Measurements from ENCODE around the gene JMJD4.
A peak's percentile ranks its signal among the peaks of the same experiment; 100 is the strongest.

The JMJD4 gene, protein sequence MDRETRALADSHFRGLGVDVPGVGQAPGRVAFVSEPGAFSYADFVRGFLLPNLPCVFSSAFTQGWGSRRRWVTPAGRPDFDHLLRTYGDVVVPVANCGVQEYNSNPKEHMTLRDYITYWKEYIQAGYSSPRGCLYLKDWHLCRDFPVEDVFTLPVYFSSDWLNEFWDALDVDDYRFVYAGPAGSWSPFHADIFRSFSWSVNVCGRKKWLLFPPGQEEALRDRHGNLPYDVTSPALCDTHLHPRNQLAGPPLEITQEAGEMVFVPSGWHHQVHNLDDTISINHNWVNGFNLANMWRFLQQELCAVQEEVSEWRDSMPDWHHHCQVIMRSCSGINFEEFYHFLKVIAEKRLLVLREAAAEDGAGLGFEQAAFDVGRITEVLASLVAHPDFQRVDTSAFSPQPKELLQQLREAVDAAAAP

DNA sequence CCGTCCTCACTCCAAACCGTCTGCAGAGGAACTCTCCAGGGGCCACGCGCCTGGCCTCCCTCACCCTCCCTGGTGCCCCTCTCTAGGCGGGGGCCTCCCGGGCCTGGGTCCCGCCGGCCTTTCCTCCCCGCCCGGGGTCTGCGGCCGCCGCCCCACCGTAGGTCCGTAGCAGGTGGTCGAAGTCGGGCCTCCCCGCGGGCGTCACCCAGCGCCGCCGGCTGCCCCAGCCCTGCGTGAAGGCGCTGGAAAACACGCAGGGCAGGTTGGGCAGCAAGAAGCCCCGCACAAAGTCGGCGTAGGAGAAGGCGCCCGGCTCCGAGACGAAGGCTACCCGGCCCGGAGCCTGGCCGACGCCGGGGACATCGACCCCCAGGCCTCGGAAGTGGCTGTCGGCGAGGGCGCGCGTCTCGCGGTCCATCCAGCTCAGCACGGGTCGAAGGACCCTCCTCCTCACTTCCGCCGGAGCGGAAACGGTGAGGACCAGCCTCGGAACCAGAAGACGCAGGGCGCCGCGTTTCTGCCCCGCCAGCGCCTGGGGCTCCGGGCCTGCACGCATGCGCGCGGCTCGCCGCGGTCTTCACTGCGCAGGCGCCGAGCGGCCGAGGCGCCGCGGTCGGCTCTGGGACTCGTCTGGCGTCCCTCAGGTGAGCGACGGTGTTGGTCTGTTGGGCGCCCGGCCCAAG lies at the start of gene JMJD4, which contains the start of gene SNAP47:
Gene JMJD4 (minus strand): TSS at position 447 of the 683 bp plus-strand sequence. CDS start 29 bp downstream, at position 418.
Gene SNAP47 (plus strand): TSS at position 580 of the 683 bp plus-strand sequence. CDS start 12,302 bp downstream, outside the sequence.
- peak; percentile 93 to 94 for ATAC-seq

DNA sequence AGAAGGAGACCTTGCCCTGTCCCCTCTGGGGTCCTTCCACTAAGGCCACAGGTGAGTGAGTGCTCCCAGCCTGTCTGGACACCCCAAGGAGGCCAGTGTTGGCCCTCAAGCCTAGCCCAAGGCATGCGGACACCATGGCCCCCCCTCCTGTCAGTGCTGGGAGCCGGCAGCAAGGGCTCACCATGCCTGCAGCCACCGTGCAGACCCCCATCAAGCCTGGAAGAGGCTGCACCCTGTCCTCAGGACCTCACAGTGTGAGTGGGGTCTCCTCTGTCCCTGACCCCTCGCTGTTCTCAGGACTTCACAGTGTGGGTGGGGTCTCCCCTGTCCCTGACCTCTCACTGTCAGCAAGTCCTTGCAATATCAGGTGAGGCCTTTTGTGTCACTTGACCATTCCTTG lies 47.1 kb upstream of the JMJD4 start:
- no peak for ATAC-seq

DNA sequence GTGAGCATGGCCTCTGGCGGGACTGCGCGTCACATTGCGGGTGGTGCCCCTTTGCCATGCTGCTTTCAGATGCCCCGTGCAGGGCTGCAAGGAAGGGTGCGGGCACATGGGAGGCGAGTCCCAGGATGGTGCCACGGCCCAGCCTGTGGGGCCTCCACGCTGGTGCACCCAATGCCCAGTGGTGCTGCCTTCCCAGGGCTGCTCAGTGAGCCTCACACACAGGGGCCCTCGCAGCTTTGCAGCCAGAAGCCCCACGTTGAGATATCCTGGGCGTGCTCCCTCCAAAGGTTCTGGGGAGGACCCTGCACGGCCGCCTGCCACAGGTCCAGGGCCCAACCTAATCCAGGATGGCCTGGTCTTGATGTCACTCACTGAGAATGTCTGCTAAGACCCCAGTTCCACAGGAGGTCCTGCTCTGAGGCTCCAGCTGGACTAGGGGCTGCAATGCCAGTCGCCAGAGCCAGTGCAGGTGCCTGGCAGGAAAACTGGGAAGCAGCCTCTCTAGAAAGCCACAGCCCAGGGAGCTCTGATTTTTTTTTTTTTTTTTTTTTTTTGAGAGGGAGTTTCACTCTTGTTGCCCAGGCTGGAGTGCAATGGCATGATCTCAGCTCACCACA lies 46.3 kb upstream of the JMJD4 start:
- no peak for ATAC-seq

DNA sequence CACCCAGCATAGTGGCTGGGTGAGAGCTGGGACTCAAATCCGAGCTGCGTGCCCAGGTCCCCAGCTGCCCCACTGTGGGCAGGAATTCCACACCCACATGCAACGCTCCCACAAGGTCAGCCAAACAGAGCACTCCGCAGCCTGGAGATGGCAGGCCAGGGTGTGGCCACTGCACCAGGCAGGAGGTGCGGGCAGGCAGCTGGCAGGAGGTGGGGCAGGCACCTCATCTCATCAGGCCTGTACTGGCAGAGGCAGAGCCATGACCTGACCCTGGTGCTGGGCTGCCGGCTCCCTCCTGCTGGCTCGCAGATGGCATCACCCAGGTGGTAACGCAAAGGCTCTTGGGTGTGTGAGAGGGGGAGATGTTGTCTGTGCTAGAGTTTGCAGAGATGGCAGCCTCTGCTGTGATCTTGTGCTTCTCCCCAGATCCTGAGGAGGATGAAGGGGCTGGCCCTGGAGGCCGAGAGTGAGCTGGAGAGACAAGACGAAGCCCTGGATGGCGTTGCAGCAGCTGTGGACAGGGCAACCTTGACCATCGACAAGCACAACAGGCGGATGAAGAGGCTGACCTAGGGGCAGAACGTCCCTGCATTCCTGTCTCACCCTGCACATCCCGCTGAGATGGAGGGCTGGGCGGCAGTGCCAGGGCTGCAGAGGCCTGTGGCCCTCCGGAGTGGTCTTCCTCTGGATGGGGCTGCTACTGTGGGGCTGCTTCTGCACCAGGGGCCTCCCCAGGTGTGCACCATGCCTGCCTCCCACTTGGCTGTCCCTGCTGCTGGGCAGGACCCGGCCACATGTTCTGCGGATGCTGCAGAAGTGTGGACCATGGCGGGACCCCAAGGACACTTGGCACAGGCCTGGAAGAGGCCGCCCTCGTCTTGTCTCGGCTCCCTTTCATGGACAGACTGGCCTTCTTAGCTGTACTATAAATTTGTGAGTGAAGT lies 45.3 kb upstream of the JMJD4 start:
- no peak for ATAC-seq

DNA sequence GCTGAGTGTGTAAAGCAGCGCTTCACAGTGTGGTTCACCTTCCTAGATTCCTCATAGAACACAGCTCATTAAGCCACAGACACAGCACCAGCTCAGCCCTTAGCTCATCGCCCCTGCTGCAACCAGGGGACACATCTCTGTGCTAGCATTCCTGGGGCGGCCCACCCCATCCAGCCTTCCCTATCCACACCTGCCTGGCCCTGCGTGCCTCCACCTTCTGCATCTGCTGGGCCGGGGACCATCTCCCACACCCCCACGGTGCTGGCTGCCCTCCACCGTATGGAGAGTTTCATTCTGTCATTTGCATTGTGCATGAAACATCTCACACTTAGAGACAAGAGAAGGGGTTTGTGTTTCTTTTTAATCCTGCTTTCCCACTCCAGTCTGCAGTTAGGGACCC lies 44.6 kb upstream of the JMJD4 start:
- ATAC-seq: no peak

DNA sequence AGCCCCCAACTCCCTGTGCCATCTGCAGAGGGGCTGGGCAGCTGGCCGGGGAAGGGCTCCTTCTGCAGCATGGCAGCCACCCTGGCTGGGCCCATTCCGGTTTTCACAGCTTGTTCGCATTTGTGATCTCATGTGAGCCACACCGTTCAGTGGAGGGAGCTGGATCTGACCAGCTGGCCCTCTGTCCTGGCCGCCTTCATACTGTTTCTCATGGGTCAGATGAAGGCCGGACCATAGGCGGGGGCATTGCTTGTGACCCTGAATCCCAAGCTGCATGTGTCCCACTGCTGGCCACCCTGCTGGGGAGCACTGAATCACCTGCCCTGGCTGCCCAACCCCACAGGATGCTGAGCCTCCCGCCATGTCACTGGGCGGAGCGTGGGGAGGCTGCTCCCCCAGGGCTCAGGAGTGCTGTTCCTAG lies 43.9 kb upstream of the JMJD4 start:
- ATAC-seq: no peak

DNA sequence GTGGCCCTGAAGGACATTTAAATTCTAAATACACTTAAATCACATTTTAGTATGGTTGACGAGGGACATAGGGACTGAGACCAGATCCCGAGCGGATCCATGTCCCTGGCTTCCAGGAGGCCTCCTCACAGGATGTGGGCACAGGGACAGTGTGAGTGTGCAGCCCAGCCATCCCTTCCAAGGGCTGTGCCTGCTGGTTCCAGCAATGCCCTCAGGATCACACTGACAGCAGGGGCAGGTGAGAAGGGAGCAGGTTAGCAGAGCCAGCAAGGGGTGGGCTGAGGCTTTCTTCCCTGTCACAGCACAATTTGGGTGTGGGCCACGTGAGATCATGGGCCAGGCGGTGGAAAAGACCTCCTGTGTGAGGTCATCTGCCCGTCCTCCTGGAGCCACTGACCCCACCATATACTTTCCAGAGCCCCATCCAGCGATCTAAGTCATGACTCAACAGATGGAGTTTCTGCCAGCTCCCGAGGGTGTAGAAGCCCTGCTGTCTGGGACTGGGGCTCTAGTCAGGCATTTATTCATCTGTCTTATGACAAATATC lies 43.4 kb upstream of the JMJD4 start:
- ATAC-seq: no peak

DNA sequence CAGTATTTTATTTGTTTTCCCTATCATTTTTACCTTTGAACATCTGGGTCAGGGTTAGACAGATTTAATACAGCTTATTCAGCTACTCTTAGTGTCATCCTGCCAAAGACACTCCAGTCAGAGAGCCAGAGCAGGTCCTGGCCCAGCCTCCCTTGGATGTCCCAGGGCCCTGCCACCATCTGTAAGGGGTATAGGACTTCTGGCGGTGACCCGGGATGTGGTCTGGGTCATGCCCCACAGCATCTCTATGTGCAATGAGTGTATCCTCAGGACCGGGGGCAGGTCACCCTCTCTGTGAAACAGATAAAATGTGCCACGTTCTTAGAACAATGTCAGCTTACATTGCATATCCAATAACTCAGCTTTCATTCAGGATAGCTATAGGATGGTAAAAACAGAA lies 42.5 kb upstream of the JMJD4 start:
- ATAC-seq: no peak

DNA sequence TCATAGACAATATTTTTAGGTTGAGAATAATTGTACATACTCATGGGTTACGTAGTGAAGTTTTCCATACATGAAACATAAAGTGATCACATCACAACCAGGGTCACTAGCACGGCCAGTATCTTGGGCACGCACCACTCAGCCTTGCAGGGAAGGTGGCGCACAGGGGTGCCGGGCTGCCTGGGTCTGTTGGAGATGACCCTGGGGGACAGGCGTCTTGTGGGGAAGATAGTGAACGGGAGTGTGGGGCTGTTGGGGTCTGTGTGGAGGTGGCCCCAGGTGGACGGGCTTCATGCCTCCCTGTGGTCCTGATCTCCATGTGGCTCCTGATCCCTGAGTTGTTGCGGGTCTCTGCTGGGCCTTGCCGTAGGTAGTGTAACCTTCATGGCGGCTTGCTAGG lies 42.1 kb upstream of the JMJD4 start:
- no peak for ATAC-seq

DNA sequence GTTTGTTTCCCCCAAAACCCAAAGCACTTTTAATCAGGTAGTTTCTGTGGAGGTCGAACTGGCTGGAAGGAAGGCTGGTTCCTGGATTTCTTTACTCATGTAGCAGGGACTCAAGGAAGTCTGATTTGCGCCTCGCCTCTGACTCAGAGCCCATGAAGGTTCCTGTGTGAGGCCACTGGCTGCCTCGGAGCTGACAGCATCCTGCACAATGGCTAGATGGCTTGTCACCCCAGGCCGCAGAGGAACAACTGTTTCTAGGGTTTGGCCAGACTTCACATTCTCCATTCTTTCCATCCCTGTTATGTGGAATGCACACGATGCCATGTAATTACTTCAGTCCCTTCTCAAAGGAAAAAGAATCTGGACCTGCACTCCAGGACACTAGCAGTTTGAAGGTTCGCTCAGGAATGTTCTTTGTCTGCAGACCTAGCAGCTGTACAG lies 41.2 kb upstream of the JMJD4 start:
- no peak for ATAC-seq

DNA sequence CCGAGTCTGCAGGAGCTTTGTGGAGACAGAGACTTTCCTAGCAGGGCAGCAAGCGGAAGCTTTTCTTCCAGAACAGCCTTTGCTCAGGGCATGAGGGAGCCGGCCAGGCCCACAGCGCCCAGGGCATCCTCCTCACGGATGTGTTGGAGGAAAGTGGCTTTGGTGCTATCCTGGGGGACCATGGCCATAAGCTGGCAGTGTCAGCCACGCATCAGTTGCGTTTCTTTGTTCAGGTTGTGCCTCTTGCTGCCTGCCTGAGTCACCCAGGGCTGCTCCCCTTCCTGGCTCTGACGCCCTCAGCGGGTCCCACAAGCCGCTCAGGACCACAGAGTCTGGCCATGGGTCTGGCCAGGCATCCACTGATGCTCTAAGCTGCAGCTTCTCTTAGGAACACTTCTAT lies 40.7 kb upstream of the JMJD4 start:
- ATAC-seq: no peak

DNA sequence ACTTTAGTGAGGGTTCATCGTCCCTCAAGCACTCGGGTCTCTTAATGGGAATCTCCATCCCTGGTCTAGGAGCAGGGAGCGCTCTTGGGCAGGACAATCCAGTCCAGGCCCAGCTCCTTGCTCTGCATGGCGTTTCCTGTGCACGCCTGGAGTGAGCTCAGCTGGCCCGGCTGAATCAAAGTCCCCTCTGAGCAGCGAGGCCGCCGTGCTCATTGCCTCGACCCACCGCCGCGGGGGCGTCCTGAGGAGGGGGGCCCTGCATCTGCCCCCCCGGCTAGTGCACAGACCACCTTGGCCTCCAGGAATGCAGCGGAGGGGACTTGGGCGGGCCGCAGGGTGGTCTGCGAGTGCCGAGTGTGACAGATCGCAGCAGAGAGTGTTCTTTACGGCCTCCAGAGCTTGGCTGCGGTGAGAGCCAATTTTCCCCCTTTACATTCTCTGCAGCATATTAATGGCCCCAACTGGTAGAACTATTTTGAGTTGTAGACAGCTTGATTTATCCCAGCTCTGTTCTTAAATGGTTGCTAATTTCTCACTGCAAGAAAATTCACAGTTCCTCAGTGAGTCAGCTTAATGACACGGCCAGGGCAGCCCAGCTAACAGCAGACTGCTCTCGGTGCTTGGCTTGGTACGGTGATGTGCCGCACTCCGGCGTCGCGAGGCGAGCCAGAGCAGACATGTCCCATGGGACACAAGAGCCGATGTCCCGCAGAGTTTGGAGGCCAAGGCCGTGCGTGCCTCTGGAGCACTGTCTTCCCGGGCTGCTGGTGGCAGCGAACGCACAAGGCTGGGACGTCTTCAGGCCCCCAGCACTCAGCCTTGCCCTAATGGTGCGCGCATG lies 39.9 kb upstream of the JMJD4 start:
- ATAC-seq: no peak

DNA sequence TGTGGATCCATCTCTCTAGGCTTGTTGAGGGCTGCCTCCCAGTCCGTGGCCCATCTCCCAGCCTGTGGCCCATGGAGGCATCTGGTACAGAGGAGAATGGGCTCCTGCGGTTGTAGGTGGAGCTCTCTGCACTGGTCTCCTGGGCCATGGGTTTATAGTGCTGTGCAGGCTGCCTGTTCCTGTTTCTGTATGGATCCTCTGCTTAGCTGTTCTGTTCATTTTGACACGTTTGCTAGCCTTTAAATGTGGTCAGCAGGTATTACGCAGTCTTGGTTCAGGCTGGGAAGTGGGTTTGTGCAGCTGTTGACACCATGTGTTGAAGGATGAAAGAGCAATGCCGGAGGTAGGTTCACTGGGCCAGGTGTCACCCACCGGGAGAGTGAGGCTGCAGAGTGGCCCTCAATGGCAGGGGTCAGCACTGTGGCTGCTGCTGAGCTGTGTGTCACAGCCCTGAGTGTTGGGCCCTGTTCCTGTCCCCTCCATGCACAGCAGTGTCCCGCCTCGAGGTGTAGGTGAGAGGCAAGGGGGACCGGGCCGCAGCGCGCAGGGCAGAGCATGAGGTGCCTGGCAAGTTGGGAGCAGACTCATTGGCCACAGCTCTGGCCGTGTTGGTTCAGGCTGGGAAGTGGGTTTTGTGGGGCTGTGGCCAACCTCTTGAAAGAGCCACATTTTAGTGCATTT lies 39.1 kb upstream of the JMJD4 start:
- no peak for ATAC-seq

DNA sequence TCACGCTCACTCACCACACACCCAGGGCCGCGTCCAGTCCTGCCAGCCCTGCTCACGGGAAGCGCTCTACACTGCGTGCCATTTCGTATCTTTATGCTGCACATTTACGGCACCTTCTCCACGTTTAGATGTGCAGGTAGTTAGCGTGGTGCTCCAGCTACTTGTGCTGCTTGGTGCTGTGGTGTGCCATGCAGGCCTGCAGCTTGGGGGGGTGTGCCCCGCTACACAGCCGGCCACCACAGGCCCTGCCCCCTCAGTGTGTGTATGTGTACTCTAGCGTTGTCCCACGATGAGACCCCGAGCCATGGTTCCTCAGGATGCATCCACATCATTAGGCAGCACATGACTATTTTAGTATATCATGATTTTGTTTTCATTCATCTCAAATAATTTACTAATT lies 38.5 kb upstream of the JMJD4 start:
- no peak for ATAC-seq

DNA sequence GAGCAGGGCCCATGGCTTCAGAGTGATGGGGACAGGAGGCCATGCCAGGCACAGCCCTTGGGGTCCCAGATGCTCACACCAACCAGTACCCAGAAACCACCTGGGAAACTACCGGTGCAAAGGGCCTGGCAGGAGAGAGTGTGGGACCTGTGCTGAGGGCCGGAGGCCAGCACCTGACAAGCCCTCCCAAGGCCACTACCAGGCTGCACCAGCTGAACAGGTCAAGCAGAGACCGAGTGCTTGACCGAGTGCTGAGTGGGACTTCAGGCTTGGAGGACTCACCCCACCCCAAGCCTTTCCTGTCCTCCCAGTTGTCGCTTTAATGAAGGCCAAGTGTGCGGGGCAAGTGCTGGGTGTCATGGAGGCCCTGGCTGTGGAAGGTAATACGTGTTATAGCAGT lies 36.7 kb upstream of the JMJD4 start:
- ATAC-seq: no peak

DNA sequence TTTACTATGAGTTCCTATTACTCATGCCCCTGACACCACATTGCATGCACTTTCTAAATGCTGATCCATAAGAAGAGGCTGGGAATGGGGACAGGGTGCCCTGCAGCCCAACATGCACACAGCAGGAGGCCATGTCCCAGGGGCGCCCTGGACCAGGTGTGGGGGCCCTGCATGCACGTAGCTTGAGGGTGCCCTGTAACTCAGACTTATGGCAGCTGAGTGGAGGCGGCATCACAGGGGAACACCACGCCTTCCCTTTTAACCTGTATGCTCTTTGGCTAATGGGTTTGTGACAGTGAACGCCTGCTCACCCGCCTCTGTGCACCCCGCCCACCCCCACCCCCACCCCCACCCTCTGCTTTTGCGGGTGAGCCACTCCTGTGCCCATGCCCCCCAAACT lies 36.2 kb upstream of the JMJD4 start:
- no peak for ATAC-seq

DNA sequence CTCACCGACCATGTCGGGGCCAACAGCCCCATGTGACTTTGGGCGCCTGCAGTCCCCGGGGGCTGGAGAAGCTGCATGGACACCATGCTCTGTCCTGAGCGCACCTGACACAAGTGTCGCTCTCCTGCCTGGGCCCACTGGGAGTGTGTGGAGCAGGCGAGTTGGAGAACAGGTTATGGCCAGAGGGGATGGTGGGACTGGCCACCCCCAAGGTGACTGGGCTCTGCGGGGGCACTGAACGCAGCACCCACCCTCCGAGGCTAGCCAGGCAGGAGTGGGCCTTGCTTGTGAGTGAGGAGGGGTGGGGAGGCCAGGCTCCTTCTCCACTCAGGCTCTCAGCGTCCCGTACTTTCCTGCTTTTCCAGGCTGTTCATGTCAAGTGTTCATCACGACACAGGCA lies 35.7 kb upstream of the JMJD4 start:
- no peak for ATAC-seq

DNA sequence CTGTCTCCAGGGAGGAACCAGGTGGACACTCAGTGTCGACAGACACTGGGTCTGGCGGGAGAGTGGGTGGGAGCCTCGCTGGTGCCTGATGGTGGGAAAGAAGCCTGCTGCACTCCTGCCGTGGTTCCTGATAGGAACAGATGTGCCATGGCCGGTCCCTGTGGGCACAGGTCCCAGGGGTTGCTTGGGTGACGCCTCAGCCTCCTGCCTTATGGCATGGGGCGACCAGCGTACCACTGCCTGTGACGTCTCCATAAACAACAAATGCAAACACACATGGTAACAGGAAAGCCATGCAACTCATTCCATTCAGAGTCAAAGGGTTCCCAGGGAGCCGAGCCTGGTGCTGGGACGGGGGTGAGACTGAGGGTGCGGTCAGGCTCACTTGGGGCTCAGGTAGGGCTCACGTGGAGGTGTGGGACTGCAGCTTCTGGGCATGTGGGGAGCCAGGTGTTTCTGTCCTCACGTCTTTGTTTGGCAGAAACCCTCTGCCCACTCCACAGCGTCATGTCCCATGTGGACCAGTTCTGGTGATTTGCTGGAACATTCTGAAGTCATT lies 34.9 kb upstream of the JMJD4 start:
- no peak for ATAC-seq

DNA sequence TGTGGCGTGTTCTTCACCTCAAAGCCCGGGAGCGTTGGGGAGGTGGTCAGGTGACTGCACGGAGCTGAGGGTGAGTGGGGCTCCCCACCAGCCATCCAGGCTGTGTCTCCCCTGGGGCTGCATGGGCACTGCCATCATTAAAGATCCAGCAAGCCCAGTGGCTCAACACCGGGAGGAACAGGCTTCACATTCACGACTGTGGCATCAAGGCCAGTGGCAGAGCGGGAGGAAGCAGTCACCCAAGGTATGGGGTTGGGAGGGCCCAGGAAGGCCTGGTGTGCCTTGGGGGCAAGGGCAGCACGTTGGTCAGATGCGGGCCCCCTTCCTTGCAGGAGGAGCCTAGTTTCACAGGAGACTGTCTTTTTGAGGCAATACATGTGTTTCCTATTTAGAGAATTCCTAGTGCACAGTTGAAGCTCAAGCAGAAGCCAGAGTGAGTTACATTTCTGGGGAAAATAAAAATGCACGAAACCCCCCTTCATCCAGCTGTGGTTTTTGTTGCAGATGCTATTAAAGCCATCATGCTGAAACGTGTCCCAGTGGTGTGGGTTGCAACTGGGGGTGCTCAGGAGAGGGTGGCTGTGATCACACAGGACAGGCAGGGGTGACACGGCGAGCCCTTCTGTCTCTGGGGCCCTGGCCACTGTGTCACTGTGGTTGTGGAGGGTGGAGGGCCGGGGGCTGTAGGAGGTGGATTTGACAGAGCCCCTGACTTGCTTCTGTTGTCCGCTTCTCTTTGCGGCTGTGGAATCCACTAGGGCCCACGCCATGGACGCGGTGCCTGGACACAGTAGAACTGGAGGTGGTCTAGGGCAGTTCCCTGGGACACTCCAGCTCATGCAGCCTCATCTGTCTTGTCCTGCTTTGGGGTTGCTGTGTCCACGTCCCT lies 34.2 kb upstream of the JMJD4 start:
- ATAC-seq: no peak

Data from activated CD4-positive, CD25-positive, alpha-beta regulatory T cell treated with anti-CD3 and anti-CD28 coated beads, Interleukin-2, amount 50 U/mL, for 24 hours (primary cell).